ENCODE results near the gene TPX2. TPM values are rescaled to one million over a fixed set of nuclear protein-coding genes. Genes with fewer than 3 reads are reported as not detected.

Gene TPX2
- total RNA-seq, 1 donor from 2014 or later: 278 TPM

- Histone ChIP-seq H3K27ac (no peak overlapping the region), H3K4me1 (peaks cover 31% of the 10 kb centered on the region), H3K9ac (no peak overlapping the region), H4K20me1 (ENCODE audit: low read depth) (peaks cover 23% of the 10 kb centered on the region), H3K4me3 (no peak overlapping the region), H3K4me2 (no peak overlapping the region), H3K36me3 (peaks cover 4% of the 10 kb centered on the region), H3K79me2 (ENCODE audit: low read depth) (peaks cover 94% of the 10 kb centered on the region), H3K27me3 (no peaks in the 10 kb centered on the region), H3F3A (ENCODE audit: low read depth) (peaks cover 21% of the 10 kb centered on the region), H2AFZ (replicated peaks) (no peak overlapping the region), H3K9me3 (ENCODE audit: low read depth) (no peaks in the 10 kb centered on the region)
- TF ChIP-seq CTCF (IDR thresholded peaks at IDR 0.05): no peak
- TF ChIP-seq EZH2phosphoT487 (IDR thresholded peaks at IDR 0.05): no peak
- DNase-seq (ENCODE audit: low spot score): no peak
- no peak overlapping the region for H3K27ac Mint-ChIP-seq
- no peaks in the 10 kb centered on the region for H3K9me3 Mint-ChIP-seq
- H3K27me3 Mint-ChIP-seq (ENCODE audit: insufficient read depth, low read depth): no peaks in the 10 kb centered on the region
- peaks cover 35% of the 10 kb centered on the region for H3K36me3 Mint-ChIP-seq
- H3K4me1 Mint-ChIP-seq: peaks cover 33% of the 10 kb centered on the region
- no peak overlapping the region for H3K4me3 Mint-ChIP-seq
These were observed 30.2 kb upstream of the TPX2 start for GRCh38 chr20:31708736-31709534.

GRCh38 chr20:31709939-31710338, 29.2 kb upstream of the TPX2 start:
- H3K4me2 ChIP-seq: no peak overlapping the region
- peaks cover 4% of the 10 kb centered on the region for H3K36me3 ChIP-seq
- no peak overlapping the region for H3K4me3 ChIP-seq
- no peak overlapping the region for H3K9ac ChIP-seq
- Mint-ChIP-seq H3K9me3 (no peaks in the 10 kb centered on the region), H3K4me1 (peaks cover 32% of the 10 kb centered on the region), H3K27me3 (ENCODE audit: insufficient read depth, low read depth) (no peaks in the 10 kb centered on the region), H3K36me3 (peaks cover 35% of the 10 kb centered on the region), H3K4me3 (no peak overlapping the region), H3K27ac (no peak overlapping the region)
- H3K4me1 ChIP-seq: peaks cover 31% of the 10 kb centered on the region
- H3K27me3 ChIP-seq: no peaks in the 10 kb centered on the region
- TF ChIP-seq EZH2phosphoT487 (IDR thresholded peaks at IDR 0.05): no peak
- no peak for TF ChIP-seq CTCF (IDR thresholded peaks at IDR 0.05)
- TF ChIP-seq EZH2 (IDR thresholded peaks at IDR 0.05): no peak
- H3K27ac ChIP-seq: no peak overlapping the region
- peaks cover 24% of the 10 kb centered on the region for H3F3A ChIP-seq (ENCODE audit: low read depth)
- no peak overlapping the region for H2AFZ ChIP-seq (replicated peaks)
- H3K79me2 ChIP-seq (ENCODE audit: low read depth): peaks cover 94% of the 10 kb centered on the region
- no peaks in the 10 kb centered on the region for H3K9me3 ChIP-seq (ENCODE audit: low read depth)
- peaks cover 18% of the 10 kb centered on the region for H4K20me1 ChIP-seq (ENCODE audit: low read depth)
- DNase-seq (ENCODE audit: low spot score): no peak

- no peaks in the 10 kb centered on the region for H3K9me3 Mint-ChIP-seq
- no peaks in the 10 kb centered on the region for H3K27me3 Mint-ChIP-seq (ENCODE audit: insufficient read depth, low read depth)
- no peaks in the 10 kb centered on the region for H3K9me3 ChIP-seq (ENCODE audit: low read depth)
- H3K4me1 ChIP-seq: peaks cover 31% of the 10 kb centered on the region
- H3K4me3 ChIP-seq: no peak overlapping the region
- DNase-seq (ENCODE audit: low spot score): no peak
- peaks cover 32% of the 10 kb centered on the region for H3K4me1 Mint-ChIP-seq
- H3K4me2 ChIP-seq: no peak overlapping the region
- H3F3A ChIP-seq (ENCODE audit: low read depth): peaks cover 24% of the 10 kb centered on the region
- peaks cover 4% of the 10 kb centered on the region for H3K36me3 ChIP-seq
- no peak overlapping the region for H2AFZ ChIP-seq (replicated peaks)
- H3K27me3 ChIP-seq: no peaks in the 10 kb centered on the region
- H4K20me1 ChIP-seq (ENCODE audit: low read depth): peaks cover 13% of the 10 kb centered on the region
- H3K27ac Mint-ChIP-seq: no peak overlapping the region
- TF ChIP-seq EZH2phosphoT487 (IDR thresholded peaks at IDR 0.05) (no peak), CTCF (IDR thresholded peaks at IDR 0.05) (no peak), EZH2 (IDR thresholded peaks at IDR 0.05) (no peak)
- no peak overlapping the region for H3K9ac ChIP-seq
- H3K36me3 Mint-ChIP-seq: peaks cover 39% of the 10 kb centered on the region
- no peak overlapping the region for H3K27ac ChIP-seq
- H3K4me3 Mint-ChIP-seq: no peak overlapping the region
- H3K79me2 ChIP-seq (ENCODE audit: low read depth): peaks cover 94% of the 10 kb centered on the region
These were observed 28.5 kb upstream of the TPX2 start for GRCh38 chr20:31710423-31711108.
